GM21529 (cell line): ENCODE results near the gene CFAP65.

Source experiments
- ATAC-seq: cut with Tn5 transposase; IDR thresholded peaks from one replicate; pipeline ENCODE4 v1.9.1; 2021; ENCODE audit not compliant: unreplicated experiment

CFAP65 gene

DNA sequence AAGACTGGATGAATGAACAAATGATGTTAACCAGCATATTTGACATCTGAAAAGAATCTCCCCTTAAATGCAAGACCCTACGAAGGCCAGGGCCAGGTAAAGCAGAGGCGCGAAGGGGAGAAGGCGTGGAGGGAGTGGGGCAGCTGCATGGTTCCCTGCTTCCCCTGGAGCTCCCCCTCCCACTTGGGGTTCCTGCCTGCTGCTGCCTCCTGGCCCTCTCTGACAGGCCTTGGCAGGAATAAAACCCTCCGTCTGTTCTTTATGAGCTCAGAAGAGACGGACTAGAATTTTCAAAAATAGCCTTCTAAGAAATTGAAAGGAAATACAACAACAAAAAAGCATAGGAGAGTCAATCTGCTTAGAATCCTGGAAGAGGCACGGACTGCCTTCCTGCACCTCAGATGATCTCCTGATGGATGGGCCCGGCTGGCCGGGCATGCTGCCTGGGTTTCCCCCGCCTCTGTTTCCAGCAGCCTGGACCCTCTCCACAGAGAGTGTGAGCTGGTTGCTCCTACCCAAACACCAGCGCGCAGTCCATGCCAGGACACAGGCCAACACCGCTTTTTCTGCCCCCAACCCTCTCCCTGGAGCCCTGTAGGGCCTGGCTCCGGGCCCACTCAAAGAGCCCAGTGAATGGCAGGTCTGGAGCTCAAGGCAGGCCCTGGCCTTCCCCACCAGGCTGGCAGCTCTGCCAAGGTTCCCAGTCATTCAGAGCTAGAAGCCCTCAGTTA lies 23.9 kb downstream of the CFAP65 start:
- no peak for ATAC-seq

DNA sequence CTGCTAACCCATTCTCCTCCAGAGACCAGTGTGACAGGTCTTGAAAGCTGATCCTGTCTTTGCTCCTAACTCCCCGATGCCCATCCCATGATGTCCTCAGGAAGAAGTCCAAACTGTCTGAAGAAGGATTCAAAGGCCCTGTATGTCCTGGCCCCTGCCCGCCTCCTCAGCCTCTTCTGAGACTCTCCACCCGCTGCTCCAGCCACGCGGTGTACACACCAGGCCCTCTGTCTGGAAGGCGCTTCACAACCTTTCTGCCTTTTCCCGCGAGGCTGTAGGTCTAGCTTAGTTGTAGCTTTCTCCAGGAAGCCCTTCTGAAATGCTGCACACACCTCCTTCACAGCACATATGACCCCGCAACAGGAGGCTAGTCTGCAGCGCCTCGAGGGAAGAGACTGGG lies 24.6 kb downstream of the CFAP65 start:
- ATAC-seq, result no peak

DNA sequence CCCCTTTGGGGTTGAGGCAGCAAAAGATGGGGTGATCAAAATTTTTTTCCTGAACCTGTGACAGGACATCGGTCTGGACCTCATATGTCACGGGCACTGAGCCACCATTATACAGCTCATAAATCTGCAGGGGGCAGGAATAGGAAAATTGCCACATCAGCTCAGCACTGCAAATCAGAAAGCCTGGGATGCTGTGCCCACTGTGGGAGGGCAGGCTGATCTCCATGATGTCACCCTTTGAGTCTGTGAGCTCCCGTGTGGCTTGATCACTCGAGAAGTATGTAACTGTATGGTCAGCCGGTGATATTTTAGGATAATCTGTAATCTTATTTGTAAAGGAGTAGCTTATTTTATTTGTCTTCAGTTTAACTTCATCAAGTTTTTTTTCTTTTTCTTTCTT lies 30.4 kb downstream of the CFAP65 start:
- no peak for ATAC-seq

DNA sequence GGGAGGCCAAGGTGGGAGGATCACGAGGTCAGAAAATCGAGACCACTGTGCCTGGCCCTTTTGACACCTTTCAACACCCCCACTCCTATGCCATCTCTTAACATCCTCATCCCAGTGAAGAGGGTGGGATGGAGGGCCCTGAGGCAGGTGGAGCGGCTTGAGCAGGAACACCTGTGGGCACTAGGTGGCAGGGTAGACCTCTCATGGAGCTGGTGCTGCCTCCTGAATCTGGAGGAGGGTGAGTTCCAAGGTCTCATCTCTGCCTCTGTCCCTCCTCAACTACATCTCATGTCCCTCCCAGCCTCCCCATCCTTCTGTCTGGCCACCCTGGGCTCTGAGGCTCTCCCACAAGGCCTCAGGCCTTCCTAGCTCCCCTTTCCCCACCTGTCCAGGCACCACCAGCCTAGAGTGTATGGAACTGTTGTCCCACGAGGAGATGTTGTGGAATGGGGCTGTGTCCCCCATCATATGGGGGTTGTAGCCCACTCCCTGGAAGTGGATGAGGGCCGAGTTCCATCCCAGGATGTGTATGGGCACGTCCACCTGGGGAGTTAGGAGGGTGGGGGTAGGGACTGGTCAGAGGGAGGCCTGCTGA lies 31.1 kb downstream of the CFAP65 start:
- no peak for ATAC-seq

DNA sequence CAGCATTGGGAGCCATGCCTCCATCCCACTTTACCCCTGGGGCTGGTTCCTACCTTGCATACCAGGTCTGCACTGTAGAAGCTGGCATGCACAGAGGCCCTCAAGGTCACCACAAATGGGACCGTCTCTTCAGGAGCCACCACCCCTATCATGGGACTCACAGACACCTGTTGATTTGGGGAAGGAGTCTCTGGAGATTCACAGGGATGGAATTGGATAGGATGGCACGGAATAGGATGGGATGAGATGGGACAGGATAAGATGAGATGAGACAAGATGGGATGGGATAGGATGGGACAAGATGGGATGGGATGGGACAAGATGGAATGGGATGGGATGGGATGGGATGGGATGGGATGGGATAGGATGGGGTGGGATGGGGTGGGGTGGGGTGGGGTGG lies 32.0 kb downstream of the CFAP65 start:
- ATAC-seq, result no peak

DNA sequence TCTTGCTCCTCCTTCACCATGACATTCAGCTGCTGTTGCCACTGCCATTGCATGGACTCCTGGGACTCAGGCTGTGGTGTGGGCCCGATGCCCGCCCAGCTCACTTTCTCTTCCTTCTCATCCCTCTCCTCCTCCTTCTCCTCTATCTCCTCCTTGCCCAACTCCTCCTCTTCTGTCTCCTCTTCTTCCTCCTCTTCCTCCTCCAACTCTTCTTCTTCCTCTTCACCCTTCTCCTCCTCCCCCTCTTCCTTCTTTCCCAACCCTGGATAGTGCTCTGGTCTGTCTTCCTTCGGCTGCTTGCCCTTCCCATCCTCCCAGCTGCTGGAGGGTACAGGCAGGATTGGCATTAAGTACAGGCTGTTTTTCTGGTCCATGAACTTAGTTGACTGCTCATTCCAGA lies 37.3 kb downstream of the CFAP65 start:
- ATAC-seq, result no peak

DNA sequence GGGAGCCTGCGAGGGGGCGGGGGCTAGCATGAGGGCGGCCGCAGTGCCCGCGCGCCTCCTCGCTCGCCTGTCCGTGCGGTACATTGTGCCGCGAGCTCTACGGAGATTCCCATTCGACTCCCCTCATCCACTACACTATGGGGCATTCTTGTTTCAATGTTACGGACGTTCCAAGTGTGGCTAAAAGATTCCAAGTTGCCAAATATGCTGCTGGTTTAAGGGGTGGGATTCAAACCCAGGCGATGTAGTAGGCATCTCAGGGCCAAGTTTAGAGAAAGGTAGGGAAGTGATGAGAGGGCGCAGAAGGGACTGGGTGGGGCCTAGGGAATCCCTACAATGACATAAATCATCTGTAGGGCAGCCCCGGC lies 38.1 kb downstream of the CFAP65 start:
- no peak for ATAC-seq

DNA sequence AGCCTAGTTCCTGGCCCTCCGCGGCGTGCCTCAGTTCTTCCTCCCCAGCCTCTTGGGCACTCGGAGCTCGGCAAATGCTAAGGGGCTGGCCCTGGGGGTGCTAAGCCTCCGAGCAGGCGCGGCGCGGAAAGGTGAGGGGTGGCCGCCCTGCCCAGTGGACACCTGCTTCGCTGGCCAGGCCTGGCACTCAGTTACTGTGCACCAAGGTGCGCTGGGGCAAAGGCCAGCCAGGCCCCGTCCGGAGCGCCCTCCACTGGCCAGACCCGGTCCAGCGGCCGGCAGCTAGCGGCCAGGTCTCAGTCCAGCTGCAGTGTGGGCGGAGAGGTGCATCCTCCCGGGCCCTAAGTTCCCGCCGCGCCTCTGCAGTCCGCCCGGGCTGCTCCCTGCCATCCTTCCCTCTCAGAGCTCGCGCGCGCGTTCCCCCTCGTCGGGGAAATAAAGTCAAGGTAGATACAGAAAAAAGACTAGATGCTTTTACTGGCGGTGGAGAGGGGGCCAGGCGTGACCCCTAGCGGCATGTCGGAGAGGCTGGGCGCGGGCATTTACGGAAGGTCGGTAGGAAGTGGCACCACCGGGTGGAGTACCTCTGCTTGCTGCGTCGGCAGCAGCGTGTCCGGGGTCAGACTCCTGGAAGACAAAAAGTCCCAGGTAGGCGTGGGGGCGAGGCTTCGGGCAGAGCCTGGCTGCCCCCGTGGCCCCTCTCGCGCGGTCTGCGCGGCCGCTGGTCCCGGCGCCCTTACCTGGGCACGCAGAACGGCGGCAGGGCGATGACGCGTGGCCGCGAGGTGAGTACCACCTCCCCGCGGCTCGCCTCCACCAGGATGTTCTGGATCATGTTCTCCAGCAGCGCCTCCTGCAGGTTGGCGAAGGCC lies 38.7 kb downstream of the CFAP65 start:
- no peak for ATAC-seq

DNA sequence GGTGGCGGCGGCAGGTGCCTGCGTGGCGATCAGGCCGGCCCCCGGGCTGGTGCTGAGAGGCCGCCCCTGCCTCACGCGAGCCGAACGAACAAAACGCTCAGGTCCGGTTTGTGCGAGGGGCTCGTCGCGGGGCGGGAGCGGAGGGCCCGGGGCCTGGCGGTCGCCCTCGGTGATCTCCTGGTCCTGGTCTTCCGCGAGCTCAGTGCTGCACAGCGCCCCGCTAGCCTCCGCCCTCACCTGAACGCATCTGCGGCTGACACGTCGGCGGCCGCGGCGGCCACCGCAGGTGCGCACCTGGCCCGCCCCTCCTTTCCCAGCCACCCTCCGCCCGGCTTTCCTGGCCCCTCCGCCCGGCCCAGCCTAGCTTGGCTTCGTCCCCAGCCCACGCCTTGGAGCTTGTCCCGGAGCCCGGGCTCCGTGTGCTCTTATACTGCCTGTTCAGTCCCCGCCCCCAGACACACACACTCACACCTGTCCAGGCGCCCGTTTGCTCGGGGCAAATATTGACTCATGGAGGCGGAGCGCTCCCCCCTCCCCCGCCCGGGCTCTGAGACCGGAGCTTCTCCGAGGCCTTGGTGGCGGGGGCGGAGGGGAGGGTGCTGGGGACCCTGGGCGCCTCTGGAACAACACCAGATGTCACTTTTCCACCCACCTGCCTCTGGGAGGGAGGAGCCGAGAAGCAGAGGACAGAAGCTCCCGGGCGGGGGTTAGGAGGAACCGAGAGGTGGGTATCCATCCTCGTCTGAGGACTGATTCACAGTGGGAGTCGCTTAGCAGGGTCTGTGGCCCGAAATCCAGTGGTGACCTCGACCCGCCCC lies 39.5 kb downstream of the CFAP65 start:
- ATAC-seq, result no peak

DNA sequence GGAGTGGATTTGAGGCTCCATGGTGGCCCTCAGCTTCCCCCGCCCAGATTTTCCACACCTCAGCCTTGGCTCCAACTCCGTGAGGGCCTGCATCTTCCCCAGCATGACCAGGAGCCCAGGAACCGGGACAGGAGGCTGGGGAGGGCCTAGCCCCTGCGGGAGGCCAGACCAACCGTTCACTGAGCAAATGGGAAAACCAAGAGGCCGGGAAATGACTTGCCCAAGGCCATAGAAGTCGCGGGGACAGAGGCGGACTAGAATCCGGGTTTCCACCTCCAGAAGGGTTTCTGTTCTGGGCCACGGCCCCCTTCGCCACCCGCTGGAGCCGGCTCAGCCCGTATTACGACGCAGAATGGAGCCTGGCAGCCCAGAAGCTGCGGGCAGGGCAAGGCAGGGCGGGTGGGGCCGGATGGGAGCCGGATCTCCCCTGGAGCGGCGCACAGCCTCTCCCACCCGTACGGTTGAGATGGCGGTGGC lies 40.2 kb downstream of the CFAP65 start:
- ATAC-seq, result no peak

DNA sequence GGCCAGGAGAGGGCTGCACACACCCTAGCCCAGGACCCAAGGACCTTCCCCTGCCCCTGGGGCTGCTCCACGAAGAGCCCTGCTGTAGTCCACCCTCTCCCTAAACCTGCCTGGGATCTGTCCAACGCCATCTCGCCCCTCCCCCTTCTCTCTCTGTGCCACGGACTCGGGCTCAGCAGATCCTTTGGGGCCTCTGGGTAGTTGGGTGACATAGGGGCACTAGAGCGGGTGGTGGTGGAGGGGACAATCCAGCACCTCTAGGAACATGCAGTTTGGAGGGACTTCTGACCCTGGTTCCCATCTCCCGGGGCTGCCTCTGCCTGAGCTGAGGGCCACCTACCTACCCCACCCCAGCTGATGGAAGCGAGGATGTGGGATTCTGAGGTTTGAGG lies 40.8 kb downstream of the CFAP65 start:
- ATAC-seq, result no peak

DNA sequence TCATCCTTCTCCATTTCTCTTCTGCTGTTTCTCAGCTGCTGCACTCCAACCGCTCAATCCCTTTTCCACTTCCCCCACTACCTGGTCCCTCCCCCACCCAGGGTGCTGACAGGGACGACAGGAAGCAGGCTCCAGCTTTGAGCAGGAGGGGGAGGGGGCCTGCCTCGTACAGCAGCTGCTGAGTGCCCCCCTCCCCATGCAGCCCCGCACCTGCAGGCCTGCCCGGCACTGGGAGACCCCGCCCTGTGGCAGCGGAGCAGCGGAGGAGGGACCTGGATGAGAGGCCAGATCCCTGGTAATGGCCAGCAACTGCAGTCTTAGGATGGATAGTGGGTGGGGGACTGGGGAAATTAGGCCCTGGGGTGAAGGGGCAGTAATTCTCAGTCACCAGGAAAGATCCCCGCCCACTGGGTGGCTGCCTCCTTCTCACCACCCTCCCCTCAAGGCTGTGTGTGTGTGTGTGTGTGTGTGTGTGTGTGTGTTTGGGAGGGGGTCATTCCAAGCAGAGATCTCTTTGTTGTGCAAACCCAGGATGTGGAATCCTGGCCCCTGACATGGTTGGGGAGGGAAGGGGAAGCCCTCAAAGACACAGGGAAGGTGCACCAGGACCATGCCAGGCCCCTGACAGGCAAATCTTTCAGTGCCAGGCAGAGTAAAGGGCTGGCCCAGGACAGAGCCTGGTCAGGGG lies 41.3 kb downstream of the CFAP65 start:
- ATAC-seq, result no peak

DNA sequence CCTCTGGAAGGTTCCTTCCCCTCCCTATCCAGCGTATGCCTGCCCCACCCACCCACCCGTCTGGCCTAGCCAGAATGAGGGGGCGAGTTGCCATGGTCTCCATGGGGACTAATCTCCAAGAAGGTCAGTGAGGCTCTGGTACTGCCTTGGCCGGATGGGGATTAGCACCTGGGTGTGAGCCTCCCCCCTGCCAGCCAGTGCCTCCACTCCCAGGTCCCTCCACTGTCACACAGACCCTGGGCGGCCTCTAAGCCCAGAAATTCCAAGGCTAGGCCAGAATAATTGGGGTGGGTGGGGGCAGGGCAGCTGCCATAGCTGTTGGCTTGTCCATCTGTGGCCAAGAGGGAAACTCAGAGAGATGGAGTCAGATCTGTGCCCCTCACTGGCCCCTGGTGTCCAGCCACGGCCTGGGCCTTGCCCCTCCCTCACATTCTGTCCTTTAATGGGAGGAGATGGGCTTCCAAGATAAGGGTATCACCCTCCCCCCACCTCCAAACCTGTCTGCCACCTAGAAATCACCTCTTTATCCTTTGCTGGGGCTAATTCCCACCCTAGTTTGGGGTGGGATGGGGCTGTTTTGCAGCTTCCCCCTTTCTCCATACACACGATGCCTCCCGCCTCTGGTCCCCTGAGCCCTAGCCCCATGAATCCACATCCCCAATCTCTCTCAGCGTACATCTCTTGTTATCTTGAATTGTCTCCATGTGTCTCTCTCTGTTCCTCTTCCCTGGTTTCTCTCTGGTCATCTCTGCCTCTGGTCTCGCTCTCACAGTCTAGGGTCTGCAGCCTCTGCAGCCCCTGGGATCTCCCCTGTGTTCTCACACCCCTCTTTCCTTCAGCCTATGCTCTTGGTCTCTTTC lies 42.1 kb downstream of the CFAP65 start:
- ATAC-seq, result no peak

DNA sequence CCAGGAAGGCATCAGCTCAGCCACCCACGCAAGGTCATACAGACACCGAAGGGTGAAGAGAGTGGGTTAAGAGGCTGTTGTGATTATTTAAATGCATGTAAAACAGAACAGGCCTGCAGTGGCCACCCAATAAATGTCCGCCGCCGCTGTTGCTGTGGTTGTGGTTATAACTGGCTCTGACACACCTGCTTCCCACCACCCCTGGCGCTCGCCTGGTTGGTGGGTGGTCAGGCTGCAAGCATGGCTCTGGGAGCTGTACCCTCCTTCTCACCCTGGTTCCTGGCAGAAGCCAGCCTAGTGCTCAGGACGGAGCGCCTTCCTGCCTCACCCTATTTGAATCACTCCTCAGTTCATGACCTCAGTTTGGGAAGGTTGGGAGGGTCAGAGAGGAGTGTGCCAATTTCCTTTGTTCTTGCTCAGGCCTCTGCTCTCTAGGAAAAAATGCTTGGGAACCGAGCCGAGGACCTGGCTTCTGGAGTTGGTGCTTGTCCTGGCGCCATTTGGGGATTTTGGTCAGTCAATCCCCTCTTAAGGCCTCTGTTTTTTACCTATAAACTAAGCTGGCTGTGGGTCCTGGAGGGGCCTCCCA lies 42.8 kb downstream of the CFAP65 start:
- no peak for ATAC-seq

DNA sequence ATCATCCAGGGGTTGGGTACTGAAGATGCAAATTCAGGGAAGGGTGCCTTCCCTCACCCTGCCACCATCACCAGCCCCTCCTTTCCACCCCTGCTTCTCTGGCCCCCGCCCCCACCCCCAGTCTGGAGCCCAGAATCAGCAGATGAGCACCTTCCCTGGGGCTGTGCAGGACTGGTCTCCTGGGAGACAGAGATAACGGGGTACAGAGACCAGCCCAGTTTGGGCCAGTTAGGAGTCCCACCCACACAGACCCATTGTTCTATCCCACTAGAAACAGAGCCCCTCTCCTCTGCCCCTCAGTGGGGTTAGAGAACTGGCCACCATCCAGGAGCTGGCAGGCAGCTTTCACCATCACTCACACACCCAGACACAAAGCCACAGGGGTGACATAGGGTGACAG lies 43.6 kb downstream of the CFAP65 start:
- no peak for ATAC-seq

DNA sequence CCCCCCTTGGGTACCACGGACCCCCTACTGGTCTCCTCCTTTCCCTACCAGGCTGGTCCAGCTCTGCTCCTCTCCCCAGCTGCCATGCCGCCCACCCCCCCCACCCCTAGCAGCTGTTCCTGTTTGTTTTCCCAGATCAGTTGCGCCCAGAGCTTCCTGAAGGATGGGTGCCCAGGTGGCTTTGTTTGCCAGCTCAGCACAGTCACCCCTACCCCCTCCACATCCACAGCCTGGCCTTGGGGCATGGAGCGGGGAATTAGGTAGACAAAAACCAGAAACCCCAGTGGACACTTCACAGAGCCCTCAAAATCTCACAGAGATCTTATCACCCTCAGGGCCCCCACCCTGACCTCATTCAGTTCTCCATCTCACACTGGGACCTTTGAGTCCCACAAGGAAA lies 44.4 kb downstream of the CFAP65 start:
- no peak for ATAC-seq

DNA sequence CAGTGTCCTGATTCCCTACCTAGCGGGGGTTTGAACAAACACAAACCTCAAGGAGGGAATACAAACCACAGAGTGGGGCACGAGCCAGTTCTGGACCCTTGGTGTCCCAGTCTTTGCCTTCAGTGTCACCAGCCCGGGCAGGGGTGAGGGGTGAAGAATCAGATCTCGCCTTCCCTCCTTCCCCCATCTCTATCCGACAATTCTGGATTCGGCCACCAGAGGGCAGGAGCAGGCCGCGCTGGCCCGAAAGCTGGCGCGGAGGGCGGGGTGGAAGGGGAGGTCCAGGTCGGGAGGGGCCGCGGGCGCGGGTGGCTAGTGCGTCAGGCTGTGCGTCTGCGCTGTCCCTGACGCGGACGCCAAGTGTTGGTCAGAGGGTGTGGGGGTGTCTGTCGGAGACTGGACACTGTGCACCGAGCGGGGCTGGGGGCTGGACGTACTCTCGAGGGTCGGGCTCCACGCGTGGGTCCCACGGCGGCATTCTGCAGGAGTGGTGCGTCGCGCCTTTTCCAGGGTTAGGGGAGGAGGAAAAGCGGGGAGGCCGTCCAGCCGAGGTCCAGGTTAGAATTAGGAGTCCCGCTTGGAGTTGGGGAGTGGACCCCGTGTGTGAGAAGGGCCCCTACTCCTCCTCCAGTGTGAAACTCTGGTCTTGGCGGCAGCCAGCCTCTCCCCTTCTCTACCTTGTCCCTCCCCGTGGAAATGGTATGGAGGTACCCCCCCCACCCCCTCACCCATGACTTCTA lies 45.2 kb downstream of the CFAP65 start:
- peak; percentile 68 for ATAC-seq

DNA sequence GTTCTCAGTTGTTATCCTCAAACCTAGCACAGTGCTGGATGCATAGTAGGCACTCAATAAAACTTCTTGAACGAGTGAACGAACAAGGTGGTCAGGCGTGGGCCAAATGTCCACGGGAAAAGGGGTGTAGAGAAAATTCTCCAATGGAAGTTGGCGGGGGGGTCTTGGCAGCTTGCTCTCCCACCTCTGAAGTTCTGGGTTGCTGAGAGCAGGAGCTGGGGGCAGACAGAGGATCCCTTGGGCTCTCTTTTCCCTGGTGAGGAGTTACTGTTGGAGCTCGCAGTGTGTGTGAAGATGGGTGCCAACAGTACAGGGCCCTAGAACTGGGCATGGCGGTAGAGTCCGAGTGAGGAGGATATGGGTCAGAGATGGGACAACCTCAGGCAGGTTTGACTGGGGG lies 45.8 kb downstream of the CFAP65 start:
- ATAC-seq, result no peak
